GM06990 (cell line): ENCODE data around the gene KLHL24.
"Not testable (repeated sequence)": the region's sequence is repeated elsewhere in the genome, so short reads cannot be mapped to it uniquely, and the experiment has no call there.

Experiments
- DNase-seq: peaks from one replicate; pipeline ENCODE4 v3.0.0-alpha.2; 2011; ENCODE audit not compliant: insufficient read length; ENCODE audit errors: extremely low read depth
- H3K27me3 ChIP-seq: replicated peaks from 2 replicates; pipeline ENCODE4 v1.6.0; 2011; ENCODE audit warnings: low read length; ENCODE audit not compliant: control insufficient read depth, insufficient read depth
- H3K36me3 ChIP-seq: 2 replicates; pipeline ENCODE4 v1.5.1; 2011; ENCODE audit warnings: low read length; ENCODE audit not compliant: control insufficient read depth, insufficient read depth
- H3K4me3 ChIP-seq: replicated peaks from 2 replicates; pipeline ENCODE4 v1.5.1; 2011; ENCODE audit warnings: low read depth, mild to moderate bottlenecking, control low read depth, low read length
- CTCF ChIP-seq: IDR thresholded peaks from 2 replicates; pipeline ENCODE4 v1.5.1; 2011; ENCODE audit warnings: low read length, control low read depth, mild to moderate bottlenecking, inconsistent platforms; ENCODE audit not compliant: insufficient read depth, poor library complexity, severe bottlenecking

The KLHL24 gene

GRCh38 chr3:183687705-183688104 is 52.3 kb downstream of the KLHL24 start:
- Histone ChIP-seq H3K27me3 (no peaks in the 10 kb centered on the region), H3K4me3 (no peak overlapping the region), H3K36me3 (no peaks in the 10 kb centered on the region)
- no peak for DNase-seq
- TF ChIP-seq CTCF: no peak

- DNase-seq: no peak
- no peak for TF ChIP-seq CTCF
- Histone ChIP-seq H3K4me3 (no peak overlapping the region), H3K27me3 (no peaks in the 10 kb centered on the region), H3K36me3 (no peaks in the 10 kb centered on the region)
These were observed 53.5 kb downstream of the KLHL24 start for GRCh38 chr3:183688874-183689273.

DNA sequence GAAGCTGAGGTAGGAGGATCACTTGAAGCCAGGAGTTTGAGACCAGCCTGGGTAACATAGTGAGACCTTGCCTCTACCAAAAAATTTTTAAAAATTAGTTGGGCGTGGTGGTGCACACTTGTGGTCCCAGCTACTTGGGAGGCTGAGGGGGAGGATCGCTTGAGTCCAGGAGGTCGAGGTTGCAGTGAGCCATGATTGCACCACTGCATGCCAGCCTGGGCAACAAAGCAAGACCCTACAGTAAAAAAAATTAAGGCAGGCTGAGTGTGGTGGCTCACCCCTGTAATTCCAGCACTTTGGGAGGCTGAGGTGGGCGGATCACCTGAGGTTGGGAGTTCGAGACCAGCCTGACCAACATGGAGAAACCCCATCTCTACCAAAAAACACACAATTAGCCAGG is 54.2 kb downstream of the KLHL24 start:
- not testable (repeated sequence) for DNase-seq, H3K4me3 ChIP-seq, H3K36me3 ChIP-seq, H3K27me3 ChIP-seq

GRCh38 chr3:183690402-183690995 is 55.1 kb downstream of the KLHL24 start:
- DNase-seq: no peak
- Histone ChIP-seq H3K36me3 (no peaks in the 10 kb centered on the region), H3K4me3 (no peak overlapping the region), H3K27me3 (no peaks in the 10 kb centered on the region)
- TF ChIP-seq CTCF: no peak

DNA sequence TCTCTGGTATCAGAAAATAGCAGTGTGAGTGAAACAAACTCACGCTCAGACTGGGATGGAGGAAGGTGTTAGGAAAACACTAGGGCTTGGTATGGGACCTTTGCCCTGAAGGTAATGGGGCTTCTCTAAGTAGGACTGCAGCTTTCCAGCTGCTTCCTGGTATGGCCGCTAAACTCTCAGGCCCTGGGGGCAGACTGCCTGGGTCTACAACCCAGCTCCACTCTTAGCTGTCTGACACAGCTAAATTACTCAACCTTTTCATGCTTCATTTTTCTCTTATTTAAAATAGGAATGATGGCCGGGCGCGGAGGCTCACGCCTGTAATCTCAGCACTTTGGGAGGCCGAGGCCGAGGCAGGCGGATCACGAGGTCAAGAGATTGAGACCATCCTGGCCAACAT is 57.0 kb downstream of the KLHL24 start:
- H3K36me3 ChIP-seq: no peaks in the 10 kb centered on the region
- TF ChIP-seq CTCF: no peak
- H3K4me3 ChIP-seq: no peak overlapping the region
- no peak for DNase-seq
- H3K27me3 ChIP-seq: no peaks in the 10 kb centered on the region

GRCh38 chr3:183695569-183696364 is 60.3 kb downstream of the KLHL24 start:
- Histone ChIP-seq H3K36me3 (no peaks in the 10 kb centered on the region), H3K27me3 (no peaks in the 10 kb centered on the region), H3K4me3 (no peak overlapping the region)
- no peak for TF ChIP-seq CTCF
- DNase-seq: no peak
